ENCODE data around the gene NF2. TPM values are rescaled to one million over a fixed set of nuclear protein-coding genes. Genes with fewer than 3 reads are reported as not detected.

NF2 gene
- total RNA-seq, 1 experiment from 2014 or later, result 190 TPM

DNA sequence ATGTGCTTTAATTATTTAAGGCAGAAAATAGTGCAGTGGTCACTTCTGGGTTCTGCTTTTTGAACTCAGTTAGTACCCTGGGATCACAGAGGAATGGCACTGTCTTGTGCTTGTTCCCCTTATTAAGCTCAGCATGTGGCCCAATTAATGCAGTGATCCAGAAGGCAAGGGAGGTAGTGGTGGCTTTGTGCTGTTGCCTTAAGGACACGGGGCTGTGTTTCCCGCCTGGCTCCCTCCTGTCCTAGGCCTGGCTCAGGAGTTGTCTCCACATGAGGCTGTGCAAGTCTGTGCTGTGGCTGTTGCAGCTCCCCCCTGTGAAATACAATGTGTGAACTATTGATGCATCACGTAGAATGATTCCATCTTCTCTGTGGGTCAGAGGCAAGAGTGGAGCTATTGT is 67.2 kb downstream of the NF2 start:
- BruUV-seq (replicated peaks), result no TSS peak
- Histone ChIP-seq H3K36me3 (ENCODE audit: control insufficient read depth, insufficient read depth, low read length) (peaks cover 7% of the 10 kb centered on the region), H3K4me3 (ENCODE audit: low read depth in 2 of 2, low read length in 2 of 2) (no peak overlapping the region), H3K27me3 (ENCODE audit: control insufficient read depth, insufficient read depth, low read length) (no peaks in the 10 kb centered on the region), H3K9me3 (ENCODE audit: control insufficient read depth, insufficient read depth, low read depth, low read length) (no peaks in the 10 kb centered on the region), H3K4me1 (ENCODE audit: control insufficient read depth, insufficient read depth, low read length) (no peaks in the 10 kb centered on the region), H3K27ac (ENCODE audit: low read length) (no peak overlapping the region)
- ChIA-PET POLR2A (no interaction called here), CTCF (interaction anchor here (0.5 kb wide), 1 partner anchor 9 kb away, joined by 3 read pairs; no protein-coding TSS in a partner anchor)
- TF ChIP-seq SIN3A (IDR thresholded peaks at IDR 0.05; ENCODE audit: borderline replicate concordance, insufficient read depth, low read depth, low read length) (no peak), POLR2AphosphoS5 (IDR thresholded peaks at IDR 0.05; ENCODE audit: low read depth, low read length) (no peak), TCF7L2 (IDR thresholded peaks at IDR 0.05; ENCODE audit: low read depth, low read length) (no peak)
- TF ChIP-seq, protein P1, sequence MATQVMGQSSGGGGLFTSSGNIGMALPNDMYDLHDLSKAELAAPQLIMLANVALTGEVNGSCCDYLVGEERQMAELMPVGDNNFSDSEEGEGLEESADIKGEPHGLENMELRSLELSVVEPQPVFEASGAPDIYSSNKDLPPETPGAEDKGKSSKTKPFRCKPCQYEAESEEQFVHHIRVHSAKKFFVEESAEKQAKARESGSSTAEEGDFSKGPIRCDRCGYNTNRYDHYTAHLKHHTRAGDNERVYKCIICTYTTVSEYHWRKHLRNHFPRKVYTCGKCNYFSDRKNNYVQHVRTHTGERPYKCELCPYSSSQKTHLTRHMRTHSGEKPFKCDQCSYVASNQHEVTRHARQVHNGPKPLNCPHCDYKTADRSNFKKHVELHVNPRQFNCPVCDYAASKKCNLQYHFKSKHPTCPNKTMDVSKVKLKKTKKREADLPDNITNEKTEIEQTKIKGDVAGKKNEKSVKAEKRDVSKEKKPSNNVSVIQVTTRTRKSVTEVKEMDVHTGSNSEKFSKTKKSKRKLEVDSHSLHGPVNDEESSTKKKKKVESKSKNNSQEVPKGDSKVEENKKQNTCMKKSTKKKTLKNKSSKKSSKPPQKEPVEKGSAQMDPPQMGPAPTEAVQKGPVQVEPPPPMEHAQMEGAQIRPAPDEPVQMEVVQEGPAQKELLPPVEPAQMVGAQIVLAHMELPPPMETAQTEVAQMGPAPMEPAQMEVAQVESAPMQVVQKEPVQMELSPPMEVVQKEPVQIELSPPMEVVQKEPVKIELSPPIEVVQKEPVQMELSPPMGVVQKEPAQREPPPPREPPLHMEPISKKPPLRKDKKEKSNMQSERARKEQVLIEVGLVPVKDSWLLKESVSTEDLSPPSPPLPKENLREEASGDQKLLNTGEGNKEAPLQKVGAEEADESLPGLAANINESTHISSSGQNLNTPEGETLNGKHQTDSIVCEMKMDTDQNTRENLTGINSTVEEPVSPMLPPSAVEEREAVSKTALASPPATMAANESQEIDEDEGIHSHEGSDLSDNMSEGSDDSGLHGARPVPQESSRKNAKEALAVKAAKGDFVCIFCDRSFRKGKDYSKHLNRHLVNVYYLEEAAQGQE (IDR thresholded peaks at IDR 0.05; ENCODE audit: insufficient read depth in 1 of 2, low read depth in 2 of 2, low read length in 1 of 2), result no peak
- TF ChIP-seq, protein P2, sequence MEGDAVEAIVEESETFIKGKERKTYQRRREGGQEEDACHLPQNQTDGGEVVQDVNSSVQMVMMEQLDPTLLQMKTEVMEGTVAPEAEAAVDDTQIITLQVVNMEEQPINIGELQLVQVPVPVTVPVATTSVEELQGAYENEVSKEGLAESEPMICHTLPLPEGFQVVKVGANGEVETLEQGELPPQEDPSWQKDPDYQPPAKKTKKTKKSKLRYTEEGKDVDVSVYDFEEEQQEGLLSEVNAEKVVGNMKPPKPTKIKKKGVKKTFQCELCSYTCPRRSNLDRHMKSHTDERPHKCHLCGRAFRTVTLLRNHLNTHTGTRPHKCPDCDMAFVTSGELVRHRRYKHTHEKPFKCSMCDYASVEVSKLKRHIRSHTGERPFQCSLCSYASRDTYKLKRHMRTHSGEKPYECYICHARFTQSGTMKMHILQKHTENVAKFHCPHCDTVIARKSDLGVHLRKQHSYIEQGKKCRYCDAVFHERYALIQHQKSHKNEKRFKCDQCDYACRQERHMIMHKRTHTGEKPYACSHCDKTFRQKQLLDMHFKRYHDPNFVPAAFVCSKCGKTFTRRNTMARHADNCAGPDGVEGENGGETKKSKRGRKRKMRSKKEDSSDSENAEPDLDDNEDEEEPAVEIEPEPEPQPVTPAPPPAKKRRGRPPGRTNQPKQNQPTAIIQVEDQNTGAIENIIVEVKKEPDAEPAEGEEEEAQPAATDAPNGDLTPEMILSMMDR (IDR thresholded peaks at IDR 0.05), result no peak
- intact Hi-C loops (cut with micrococcal nuclease; ENCODE audit: unreplicated experiment), result no loop called here
- in situ Hi-C loops (cut with HindIII; ENCODE audit: low pct_unique_long_range_greater_than_20kb, low sequenced_read_pairs), result no loop called here
- no peak for DNase-seq (ENCODE audit: low read depth, low spot score)
- no peak for ATAC-seq

DNA sequence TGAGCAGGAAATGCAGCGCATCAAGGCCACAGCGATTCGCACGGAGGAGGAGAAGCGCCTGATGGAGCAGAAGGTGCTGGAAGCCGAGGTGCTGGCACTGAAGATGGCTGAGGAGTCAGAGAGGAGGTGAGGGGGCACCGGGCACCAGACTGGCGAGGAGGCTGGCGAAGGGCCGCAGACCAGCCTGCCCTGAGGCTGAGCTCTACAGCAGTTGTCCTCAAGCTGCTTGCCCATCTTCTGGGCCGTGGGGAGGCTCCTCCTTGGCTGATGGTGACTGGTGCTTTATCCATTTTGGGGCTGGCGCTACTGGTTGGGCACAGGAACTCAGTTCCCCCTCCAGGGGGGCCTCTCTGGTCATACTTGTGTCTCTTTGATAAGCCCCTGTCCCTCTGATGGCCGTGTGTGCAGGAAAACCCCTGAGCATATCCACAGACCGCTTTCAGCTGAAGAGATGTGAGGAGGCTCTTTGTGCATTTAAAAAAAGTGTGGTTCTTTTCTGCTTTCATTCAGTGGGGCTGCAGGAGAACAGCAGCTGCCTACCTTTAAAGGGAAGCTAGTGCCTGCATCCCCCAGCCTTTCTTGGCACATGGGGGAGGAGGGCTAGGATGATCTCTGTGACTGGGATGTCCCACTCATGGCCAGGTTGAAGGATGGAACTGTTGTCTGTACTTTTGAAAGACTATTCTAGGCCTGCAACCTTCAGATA is 70.1 kb downstream of the NF2 start:
- BruUV-seq (replicated peaks), result no TSS peak
- ATAC-seq (no peak), DNase-seq (ENCODE audit: low read depth, low spot score) (no peak)
- TF ChIP-seq SIN3A (IDR thresholded peaks at IDR 0.05; ENCODE audit: borderline replicate concordance, insufficient read depth, low read depth, low read length), result no peak
- TF ChIP-seq POLR2AphosphoS5 (IDR thresholded peaks at IDR 0.05; ENCODE audit: low read depth, low read length), result no peak
- TF ChIP-seq, protein P2 (IDR thresholded peaks at IDR 0.05), result no peak
- no peak for TF ChIP-seq TCF7L2 (IDR thresholded peaks at IDR 0.05; ENCODE audit: low read depth, low read length)
- TF ChIP-seq, protein P1 (IDR thresholded peaks at IDR 0.05; ENCODE audit: insufficient read depth in 1 of 2, low read depth in 2 of 2, low read length in 1 of 2), result no peak
- intact Hi-C loops (cut with micrococcal nuclease; ENCODE audit: unreplicated experiment), result no loop called here
- Histone ChIP-seq H3K36me3 (ENCODE audit: control insufficient read depth, insufficient read depth, low read length) (peaks cover 10% of the 10 kb centered on the region), H3K27me3 (ENCODE audit: control insufficient read depth, insufficient read depth, low read length) (no peaks in the 10 kb centered on the region), H3K4me3 (ENCODE audit: low read depth in 2 of 2, low read length in 2 of 2) (no peak overlapping the region), H3K9me3 (ENCODE audit: control insufficient read depth, insufficient read depth, low read depth, low read length) (no peaks in the 10 kb centered on the region), H3K4me1 (ENCODE audit: control insufficient read depth, insufficient read depth, low read length) (no peaks in the 10 kb centered on the region), H3K27ac (ENCODE audit: low read length) (no peak overlapping the region)
- in situ Hi-C loops (cut with HindIII; ENCODE audit: low pct_unique_long_range_greater_than_20kb, low sequenced_read_pairs), result no loop called here
- ChIA-PET CTCF (no interaction called here), POLR2A (no interaction called here)
